ENCODE measurements around the gene MEIS2.
"Not testable (repeated sequence)": the region's sequence is repeated elsewhere in the genome, so short reads cannot be mapped to it uniquely, and the experiment has no call there.

Gene MEIS2

GRCh38 chr15:37008205-37008604 lies 92.1 kb downstream of the MEIS2 start:
- DNase-seq (ENCODE audit: low spot score) = no peak

- no peak for DNase-seq (ENCODE audit: low spot score)
Measured at GRCh38 chr15:37007301-37007700, 93.0 kb downstream of the MEIS2 start.

- DNase-seq (ENCODE audit: low spot score) = no peak
Measured at GRCh38 chr15:37004981-37005735, 95.2 kb downstream of the MEIS2 start.

- no peak for DNase-seq (ENCODE audit: low spot score)
Measured at GRCh38 chr15:37004373-37004869, 95.9 kb downstream of the MEIS2 start.

GRCh38 chr15:37002041-37002672 lies 98.2 kb downstream of the MEIS2 start:
- DNase-seq (ENCODE audit: low spot score) = no peak

GRCh38 chr15:37001417-37001816 lies 98.9 kb downstream of the MEIS2 start:
- DNase-seq (ENCODE audit: low spot score) = no peak

- no peak for DNase-seq (ENCODE audit: low spot score)
Measured at GRCh38 chr15:36999778-37000177, 100.6 kb downstream of the MEIS2 start.

GRCh38 chr15:36996538-36997181 lies 103.7 kb downstream of the MEIS2 start:
- no peak for DNase-seq (ENCODE audit: low spot score)

GRCh38 chr15:36996121-36996520 lies 104.2 kb downstream of the MEIS2 start:
- DNase-seq (ENCODE audit: low spot score) = no peak

GRCh38 chr15:36994790-36995189 lies 105.6 kb downstream of the MEIS2 start:
- no peak for DNase-seq (ENCODE audit: low spot score)

GRCh38 chr15:36992454-36992853 lies 107.9 kb downstream of the MEIS2 start:
- no peak for DNase-seq (ENCODE audit: low spot score)

GRCh38 chr15:36988947-36989346 lies 111.4 kb downstream of the MEIS2 start:
- DNase-seq (ENCODE audit: low spot score) = no peak

GRCh38 chr15:36982430-36982829 lies 117.9 kb downstream of the MEIS2 start:
- no peak for DNase-seq (ENCODE audit: low spot score)

- DNase-seq (ENCODE audit: low spot score) = not testable (repeated sequence)
Measured at GRCh38 chr15:36980281-36980680, 120.1 kb downstream of the MEIS2 start.

- no peak for DNase-seq (ENCODE audit: low spot score)
Measured at GRCh38 chr15:36978625-36979024, 121.7 kb downstream of the MEIS2 start.

GRCh38 chr15:36978126-36978525 lies 122.2 kb downstream of the MEIS2 start:
- no peak for DNase-seq (ENCODE audit: low spot score)

- no peak for DNase-seq (ENCODE audit: low spot score)
Measured at GRCh38 chr15:36977659-36978058, 122.7 kb downstream of the MEIS2 start.

GRCh38 chr15:36972704-36973103 lies 127.6 kb downstream of the MEIS2 start:
- no peak for DNase-seq (ENCODE audit: low spot score)

GRCh38 chr15:36970522-36970921 lies 129.8 kb downstream of the MEIS2 start:
- DNase-seq (ENCODE audit: low spot score) = no peak

- DNase-seq (ENCODE audit: low spot score) = no peak
Measured at GRCh38 chr15:36967929-36968328, 132.4 kb downstream of the MEIS2 start.

- DNase-seq (ENCODE audit: low spot score) = no peak
Measured at GRCh38 chr15:36966708-36967107, 133.6 kb downstream of the MEIS2 start.

GRCh38 chr15:36965570-36966342 lies 134.6 kb downstream of the MEIS2 start:
- DNase-seq (ENCODE audit: low spot score) = no peak

Measured in germinal center (tissue), 1 donor.